Measurements from ENCODE around the gene LY6G6C. TPM values are rescaled to one million over a fixed set of nuclear protein-coding genes. Genes with fewer than 3 reads are reported as not detected.

LY6G6C gene
- total and polyA plus RNA-seq, 10 of the 15 experiments (the other 5 are each of a cell fraction or from before 2014, with no cell fraction given), result not detected

- peak; percentile 95 for FAIRE-seq
- Histone ChIP-seq H3K9ac (ENCODE audit: control insufficient read depth, insufficient read depth, low read length) (peak within 1 kb of the TSS; percentile 69), H3K79me2 (ENCODE audit: control insufficient read depth, insufficient read depth, low read length) (peaks cover 17% of the 10 kb centered on the region), H3K4me2 (ENCODE audit: control insufficient read depth, insufficient read depth) (peak within 1 kb of the TSS; percentile 81), H3K4me3 (peak within 1 kb of the TSS; percentile 96), H3K27me3 (replicated peaks in 1 of 2; ENCODE audit: control insufficient read depth in 2 of 2, insufficient read depth in 2 of 2, low read length in 1 of 2) (no peaks in the 10 kb centered on the region), H3K4me1 (ENCODE audit: control insufficient read depth, insufficient read depth, low read length) (peaks cover 9% of the 10 kb centered on the region; the same call in 1 of the 2 replicates), H3K27ac (ENCODE audit: control insufficient read depth, insufficient read depth) (peak within 1 kb of the TSS; percentile 91), H2AFZ (ENCODE audit: control insufficient read depth, low read depth, low read length) (peak within 1 kb of the TSS; percentile 57), H3K9me3 (replicated peaks; ENCODE audit: control insufficient read depth, insufficient read depth, low read length) (no peaks in the 10 kb centered on the region), H4K20me1 (ENCODE audit: control insufficient read depth, insufficient read depth) (no peaks in the 10 kb centered on the region), H3K36me3 (ENCODE audit: control insufficient read depth in 2 of 2, insufficient read depth in 2 of 2, low read length in 1 of 2) (peaks cover 0 to 2% of the 10 kb centered on the region in 2 experiments; a peak in 2 of 4 replicates)
- peak; percentile 95 for DNase-seq (ENCODE audit: low read depth, low spot score)
- CTCF ChIA-PET, result interaction anchor here (0.5 to 1.6 kb wide), 11 partner anchors 9 to 220 kb away, joined by 3 to 10 read pairs (median 4); partner anchors contain the start of gene MSH5
- RAD21 ChIA-PET (ENCODE audit: unreplicated experiment), result interaction anchor here (0.7 to 1.7 kb wide), 11 partner anchors 28 to 162 kb away, joined by 3 to 8 read pairs (median 4); partner anchors contain the start of genes CLIC1, MSH5 and NEU1
- 1% methylated on average over 54 of the region's 54 CpGs for WGBS (ENCODE audit: insufficient coverage, insufficient replicate concordance, low lambda C conversion rate, missing lambda C conversion rate)
- intact Hi-C loops (cut with micrococcal nuclease; ENCODE audit: unreplicated experiment) (loop anchor here (2.0 kb wide), 1 partner anchor 36 kb away; no protein-coding TSS in a partner anchor), in situ Hi-C loops (cut with MboI) (no loop called here)
- POLR2A ChIA-PET, result interaction anchor here (0.6 to 3.2 kb wide), 20 partner anchors 8 to 199 kb away, joined by 3 to 23 read pairs (median 3); partner anchors contain the start of genes CLIC1, DDX39B, EHMT2 and GPANK1
- no TSS peak for BruUV-seq (replicated peaks)
- SMC1A ChIA-PET (ENCODE audit: uncharacterized antibody, unreplicated experiment), result interaction anchor here (0.6 to 3.1 kb wide), 9 partner anchors 26 to 162 kb away, joined by 3 to 18 read pairs (median 3); partner anchors contain the start of genes CLIC1, DDX39B, HSPA1B and LY6G5B
- peak; percentile 96 for ATAC-seq
- 0 out of 2 replicates have a peak, but pooled peaks have one; percentile 8 for TF ChIP-seq ZNF687 (IDR thresholded peaks at IDR 0.05)
- TF ChIP-seq RUNX3 (IDR thresholded peaks at IDR 0.05; ENCODE audit: low read length), result peak; percentile 67
- no peak for TF ChIP-seq RELA (IDR thresholded peaks at IDR 0.05; ENCODE audit: borderline replicate concordance, partially characterized antibody)
- no peak for TF ChIP-seq FOS (IDR thresholded peaks at IDR 0.05; ENCODE audit: borderline replicate concordance, extremely low read depth, insufficient read length)
- TF ChIP-seq IKZF1 (conservative IDR thresholded peaks at IDR 0.05), result peak; percentile 60
- TF ChIP-seq ZNF24 (IDR thresholded peaks at IDR 0.05), result 0 out of 2 replicates have a peak, but pooled peaks have one; percentile 22
- TF ChIP-seq IKZF2 (IDR thresholded peaks at IDR 0.05), result 0 out of 4 replicates have a peak, but pooled peaks of 1 of the 2 experiments have one; percentile 32
- TF ChIP-seq GABPA (IDR thresholded peaks at IDR 0.05; ENCODE audit: low read depth), result peak; percentile 23; the same call in 1 of the 2 replicates
- TF ChIP-seq NFXL1 (IDR thresholded peaks at IDR 0.05; ENCODE audit: borderline replicate concordance), result no peak
- TF ChIP-seq SRF (IDR thresholded peaks at IDR 0.05; ENCODE audit: low read depth in 2 of 2, low read length in 2 of 2), result peak; percentile 27 to 89; a peak in 3 of 4 replicates
- TF ChIP-seq ZSCAN29 (IDR thresholded peaks at IDR 0.05), result no peak
- TF ChIP-seq BCL11A (IDR thresholded peaks at IDR 0.05; ENCODE audit: low read depth, low read length), result 0 out of 2 replicates have a peak, but pooled peaks have one; percentile 7
- no peak for TF ChIP-seq PBX3 (IDR thresholded peaks at IDR 0.05; ENCODE audit: insufficient replicate concordance, low read depth, low read length)
- TF ChIP-seq CTCF (IDR thresholded peaks at IDR 0.05 in 2 of 3, conservative IDR thresholded peaks at IDR 0.05 in 1 of 3; ENCODE audit: control insufficient read depth in 2 of 3, extremely low read depth in 1 of 3, insufficient read depth in 1 of 3, low read depth in 3 of 3, low read length in 3 of 3), result 0 out of 6 replicates have a peak, but pooled peaks of 1 of the 3 experiments have one; percentile 11
These were observed 18.5 kb downstream of the LY6G6C start, which contains the start of gene ABHD16A for GRCh38 chr6:31702819-31703716. ABHD16A (minus strand) TSS chr6:31703324; CDS start chr6:31703281, 43 bp downstream.

All from GM12878 (cell line).